Activated CD4-positive, alpha-beta T cell treated with anti-CD3 and anti-CD28 coated beads, Interleukin-2, amount 50 U/mL, for 24 hours (primary cell): ENCODE measurements around the gene OR5AU1.
"Not testable (repeated sequence)": the region's sequence is repeated elsewhere in the genome, so short reads cannot be mapped to it uniquely, and the experiment has no call there.

Source experiments
- DNase-seq, 2 donors: peaks; one replicate each; pipeline ENCODE4 v3.0.0-alpha.2; 2020; ENCODE audit warnings: low read depth in 1 of 2, low spot score in 1 of 2

The OR5AU1 gene

GRCh38 chr14:21171128-21171527 lies 15.3 kb upstream of the OR5AU1 start:
- no peak for DNase-seq

GRCh38 chr14:21169573-21169972 lies 13.7 kb upstream of the OR5AU1 start:
- no peak for DNase-seq

GRCh38 chr14:21168055-21168454 lies 12.2 kb upstream of the OR5AU1 start:
- no peak for DNase-seq

- not testable (repeated sequence) for DNase-seq
Observed at GRCh38 chr14:21165670-21166069, 9.8 kb upstream of the OR5AU1 start.

- not testable (repeated sequence) for DNase-seq
Observed at GRCh38 chr14:21165002-21165605, 9.2 kb upstream of the OR5AU1 start.

GRCh38 chr14:21163871-21164291 lies 8.0 kb upstream of the OR5AU1 start:
- no peak for DNase-seq

- no peak for DNase-seq
Observed at GRCh38 chr14:21162081-21162480, 6.2 kb upstream of the OR5AU1 start.

GRCh38 chr14:21160061-21160610 lies 4.3 kb upstream of the OR5AU1 start:
- DNase-seq = no peak

GRCh38 chr14:21158175-21158574 lies 2.3 kb upstream of the OR5AU1 start:
- DNase-seq = not testable (repeated sequence)

GRCh38 chr14:21149641-21150367 lies 6.1 kb downstream of the OR5AU1 start:
- no peak for DNase-seq

- DNase-seq = no peak
Observed at GRCh38 chr14:21145437-21145836, 10.4 kb downstream of the OR5AU1 start.

- no peak for DNase-seq
Observed at GRCh38 chr14:21142357-21142756, 13.5 kb downstream of the OR5AU1 start.

- DNase-seq = no peak
Observed at GRCh38 chr14:21136024-21136423, 19.8 kb downstream of the OR5AU1 start.

GRCh38 chr14:21133901-21134300 lies 22.0 kb downstream of the OR5AU1 start:
- DNase-seq = no peak

GRCh38 chr14:21123429-21123828 lies 32.4 kb downstream of the OR5AU1 start:
- DNase-seq = no peak

GRCh38 chr14:21121122-21121521 lies 34.7 kb downstream of the OR5AU1 start:
- no peak for DNase-seq

GRCh38 chr14:21120686-21121085 lies 35.2 kb downstream of the OR5AU1 start:
- no peak for DNase-seq

- DNase-seq = no peak
Observed at GRCh38 chr14:21118933-21119332, 36.9 kb downstream of the OR5AU1 start.

GRCh38 chr14:21113369-21113768 lies 42.5 kb downstream of the OR5AU1 start:
- DNase-seq = no peak

- no peak for DNase-seq
Observed at GRCh38 chr14:21112255-21112654, 43.6 kb downstream of the OR5AU1 start.

GRCh38 chr14:21109377-21110138 lies 46.3 kb downstream of the OR5AU1 start:
- DNase-seq = no peak

- DNase-seq = no peak
Observed at GRCh38 chr14:21108791-21109190, 47.1 kb downstream of the OR5AU1 start.
